Thoracic aorta (tissue), 2 donors: Measurements from ENCODE around the gene B9D2. TPM values are rescaled to one million over a fixed set of nuclear protein-coding genes. Genes with fewer than 3 reads are reported as not detected.
A peak's percentile ranks its signal among the peaks of the same experiment; 100 is the strongest.

ENCODE experiments used
- ATAC-seq: fragments of 150-250 bp; one replicate; pipeline ENCODE4 v1.8.0; 2017; ENCODE audit warnings: low read depth; ENCODE audit not compliant: insufficient number of reproducible peaks, low FRiP score
- DNase-seq: peaks from one replicate; pipeline ENCODE4 v3.0.0-alpha.2; 2020; ENCODE audit warnings: low spot score
- H3K27ac ChIP-seq, 2 donors: fragments of 200-600 bp; sonication (generic); 1 replicate in 1 of 2; 2 replicates in 1 of 2; pipeline ENCODE4 v1.5.1; 2016; ENCODE audit warnings: mild to moderate bottlenecking in 2 of 2, moderate library complexity in 2 of 2
- H3K27me3 ChIP-seq: fragments of 200-600 bp; sonication (generic); replicated peaks from 2 replicates; pipeline ENCODE4 v1.6.0; 2016; ENCODE audit warnings: mild to moderate bottlenecking; ENCODE audit not compliant: insufficient read depth
- H3K36me3 ChIP-seq: fragments of 200-600 bp; sonication (generic); one replicate; pipeline ENCODE4 v1.5.1; 2016
- H3K4me1 ChIP-seq, 2 donors: fragments of 200-600 bp; sonication (generic); 1 replicate in 1 of 2; 2 replicates in 1 of 2; pipeline versions ENCODE4 v1.5.1 to v1.6.0; 2016; ENCODE audit warnings: low read depth in 2 of 2, mild to moderate bottlenecking in 1 of 2; ENCODE audit not compliant: control insufficient read depth in 1 of 2
- H3K4me3 ChIP-seq: fragments of 200-600 bp; sonication (generic); 2 replicates; pipeline ENCODE4 v1.5.1; 2016; ENCODE audit warnings: mild to moderate bottlenecking
- H3K9me3 ChIP-seq: fragments of 200-600 bp; sonication (generic); 2 replicates; pipeline ENCODE4 v1.5.1; 2016
- total RNA-seq, 2 donors: library from RNA; depleted of rRNA; stranded (reverse); fragments of >200 nt; gene quantifications; one replicate each; pipeline versions ENCODE4 v1.1.0 to v1.2.3, GENCODE V29; 2016
- TF ChIP-seq, protein P1 (sequence below): fragments of 200-600 bp; sonication (generic); IDR thresholded peaks from one replicate; pipeline ENCODE4 v1.5.1; 2019; ENCODE audit warnings: antibody characterized with exemption

B9D2 gene
- total RNA-seq, 2 donors from 2014 or later = 1.2 to 4.0 TPM

DNA sequence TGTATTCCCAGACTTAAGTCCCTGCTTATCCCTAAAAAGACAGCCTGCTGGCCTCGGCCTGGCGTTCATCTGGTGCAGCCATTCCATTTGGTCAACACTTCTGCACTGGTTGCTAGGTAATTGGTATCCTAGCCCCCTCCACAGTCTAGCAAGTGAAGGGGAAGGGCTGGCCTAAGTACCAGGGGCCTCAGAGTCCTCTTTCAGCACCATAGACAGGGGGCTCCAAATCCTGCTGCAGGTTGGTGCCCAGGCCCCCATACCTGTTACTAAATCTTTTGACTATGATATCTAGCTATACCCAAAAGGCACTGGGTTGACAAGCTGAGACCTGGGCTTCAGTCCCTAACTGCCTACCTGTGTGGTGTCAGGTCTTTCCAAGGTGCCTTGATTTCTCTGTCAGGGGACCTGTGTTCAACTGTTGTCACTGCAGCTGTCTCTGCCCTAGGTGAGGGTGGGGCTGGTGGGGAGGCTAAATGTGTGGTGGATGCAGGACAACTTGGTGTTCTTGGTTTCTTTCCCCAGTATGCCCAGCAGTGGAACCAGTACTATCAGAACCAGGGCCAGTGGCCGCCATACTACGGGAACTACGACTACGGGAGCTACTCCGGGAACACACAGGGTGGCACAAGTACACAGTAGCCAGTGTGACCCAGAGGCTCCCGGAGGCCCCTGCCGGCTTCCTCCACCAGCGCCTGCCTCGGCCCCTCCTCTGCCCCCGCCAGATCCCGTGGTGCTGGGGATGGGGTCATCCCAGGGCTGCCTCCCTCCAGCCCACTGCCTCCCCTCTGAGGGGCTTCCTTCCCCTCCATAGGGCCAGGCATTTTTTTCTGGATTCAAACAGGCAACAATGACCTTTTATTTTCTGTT, 57.8 kb downstream of the B9D2 start:
- DNase-seq = no peak
- H3K4me3 ChIP-seq = no peak overlapping the region
- H3K9me3 ChIP-seq = no peaks in the 10 kb centered on the region
- peaks cover 49% of the 10 kb centered on the region for H3K36me3 ChIP-seq
- peaks cover 12 to 25% of the 10 kb centered on the region in 2 donors for H3K4me1 ChIP-seq
- H3K27ac ChIP-seq = peak overlapping the region in 1 of 2 donors; percentile 5
- no peaks in the 10 kb centered on the region for H3K27me3 ChIP-seq
- no peak for ATAC-seq
- TF ChIP-seq, protein P1, sequence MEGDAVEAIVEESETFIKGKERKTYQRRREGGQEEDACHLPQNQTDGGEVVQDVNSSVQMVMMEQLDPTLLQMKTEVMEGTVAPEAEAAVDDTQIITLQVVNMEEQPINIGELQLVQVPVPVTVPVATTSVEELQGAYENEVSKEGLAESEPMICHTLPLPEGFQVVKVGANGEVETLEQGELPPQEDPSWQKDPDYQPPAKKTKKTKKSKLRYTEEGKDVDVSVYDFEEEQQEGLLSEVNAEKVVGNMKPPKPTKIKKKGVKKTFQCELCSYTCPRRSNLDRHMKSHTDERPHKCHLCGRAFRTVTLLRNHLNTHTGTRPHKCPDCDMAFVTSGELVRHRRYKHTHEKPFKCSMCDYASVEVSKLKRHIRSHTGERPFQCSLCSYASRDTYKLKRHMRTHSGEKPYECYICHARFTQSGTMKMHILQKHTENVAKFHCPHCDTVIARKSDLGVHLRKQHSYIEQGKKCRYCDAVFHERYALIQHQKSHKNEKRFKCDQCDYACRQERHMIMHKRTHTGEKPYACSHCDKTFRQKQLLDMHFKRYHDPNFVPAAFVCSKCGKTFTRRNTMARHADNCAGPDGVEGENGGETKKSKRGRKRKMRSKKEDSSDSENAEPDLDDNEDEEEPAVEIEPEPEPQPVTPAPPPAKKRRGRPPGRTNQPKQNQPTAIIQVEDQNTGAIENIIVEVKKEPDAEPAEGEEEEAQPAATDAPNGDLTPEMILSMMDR = no peak

DNA sequence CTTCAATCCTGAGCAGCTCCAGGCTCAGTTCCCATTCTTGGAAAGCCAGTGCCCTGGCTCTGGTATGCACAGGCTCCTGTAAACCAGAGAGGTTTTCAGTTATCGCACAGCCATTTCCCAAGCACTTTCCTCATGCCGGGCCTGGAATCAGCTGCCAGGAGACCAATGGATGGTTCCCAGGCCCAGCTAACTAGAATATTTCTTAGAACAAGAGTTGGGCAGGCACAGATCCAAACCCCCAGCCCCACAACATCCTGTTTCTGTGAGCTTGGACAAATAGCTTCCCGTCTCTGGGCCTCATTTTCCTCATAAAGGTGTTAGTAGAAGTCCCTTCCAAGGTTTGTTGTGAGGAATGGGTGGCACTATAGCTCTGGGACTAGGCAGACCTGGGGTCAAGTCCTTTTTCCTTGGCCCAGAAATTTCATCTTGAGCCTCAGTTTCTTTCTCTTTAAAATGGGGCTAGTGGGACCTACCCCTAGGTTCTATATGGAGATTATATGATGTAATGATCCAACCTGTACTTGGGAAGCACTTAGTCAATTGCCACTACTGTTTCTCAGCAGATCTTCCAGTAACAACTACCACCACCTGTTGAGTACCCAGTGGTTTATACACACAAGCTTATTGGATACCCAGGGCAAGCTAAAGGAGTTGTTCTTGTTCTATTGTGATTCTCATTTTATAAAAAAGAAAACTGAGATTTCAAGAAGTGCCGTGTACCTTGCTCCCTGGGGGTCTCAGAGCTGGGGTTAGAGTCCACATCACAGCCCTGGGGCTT, 59.1 kb downstream of the B9D2 start:
- Histone ChIP-seq H3K9me3 (no peaks in the 10 kb centered on the region), H3K4me3 (no peak overlapping the region), H3K4me1 (peaks cover 7 to 21% of the 10 kb centered on the region in 2 donors), H3K36me3 (peaks cover 56% of the 10 kb centered on the region), H3K27ac (no peak overlapping the region), H3K27me3 (no peaks in the 10 kb centered on the region)
- TF ChIP-seq, protein P1 = no peak
- ATAC-seq = no peak
- no peak for DNase-seq

Other genes with a start within 250 kb of the B9D2 start
- not detected for gene CYP2F1, start 249.7 kb downstream of the B9D2 start, total RNA-seq
- 10 to 100 TPM in 1 of 2 donors, 1 to 10 TPM in 1; 2.3 to 12.4 TPM for gene CYP2S1, start 170.9 kb downstream of the B9D2 start, total RNA-seq
- gene AXL, start 144.9 kb downstream of the B9D2 start, total RNA-seq = 100 to 1,000 TPM; 138 to 157 TPM
- 100 to 1,000 TPM; 142 to 147 TPM for gene HNRNPUL1, start 99.8 kb downstream of the B9D2 start, total RNA-seq
- 10 to 100 TPM; 15.2 to 22.4 TPM for gene CCDC97, start 54.0 kb downstream of the B9D2 start, total RNA-seq
- gene TGFB1, start 10.2 kb downstream of the B9D2 start, total RNA-seq = 10 to 100 TPM; 55.1 to 69.6 TPM
- 10 to 100 TPM; 20.0 to 44.0 TPM for gene TMEM91, start 12.4 kb upstream of the B9D2 start, total RNA-seq
- 10 to 100 TPM in 1 of 2 donors, 1 to 10 TPM in 1; 7.1 to 16.9 TPM for gene EXOSC5, start 33.2 kb upstream of the B9D2 start, total RNA-seq
- 10 to 100 TPM; 18.5 to 35.9 TPM for gene BCKDHA, start 33.7 kb upstream of the B9D2 start, total RNA-seq
- 1 to 10 TPM; 4.0 to 4.2 TPM for gene B3GNT8, start 63.2 kb upstream of the B9D2 start, total RNA-seq
- gene DMAC2, start 75.8 kb upstream of the B9D2 start, total RNA-seq = 10 to 100 TPM; 21.7 to 27.9 TPM
- gene ERICH4, start 79.0 kb upstream of the B9D2 start, total RNA-seq = not detected
- gene CEACAM21, start 212.0 kb upstream of the B9D2 start, total RNA-seq = 1 to 10 TPM; 1.1 to 6.9 TPM